Brain microvascular endothelial cell (primary cell): ENCODE results near the gene RNF186.
A peak's percentile ranks its signal among the peaks of the same experiment; 100 is the strongest.

ENCODE experiments used
- DNase-seq: peaks from one replicate; pipeline ENCODE4 v3.0.0-alpha.2; 2020
- H3K27ac ChIP-seq: fragments of 250-450 bp; sonication (Bioruptor Pico); 2 replicates; pipeline ENCODE4 v1.5.1; 2020; ENCODE audit warnings: mild to moderate bottlenecking, moderate library complexity
- H3K27me3 ChIP-seq: fragments of 250-450 bp; sonication (Bioruptor Pico); replicated peaks from 2 replicates; pipeline ENCODE4 v1.5.1; 2020; ENCODE audit warnings: mild to moderate bottlenecking
- H3K36me3 ChIP-seq: fragments of 250-450 bp; sonication (Bioruptor Pico); replicated peaks from 2 replicates; pipeline ENCODE4 v1.5.1; 2020; ENCODE audit warnings: mild to moderate bottlenecking
- H3K4me3 ChIP-seq: 2 replicates; pipeline ENCODE4 v1.5.1; 2011; ENCODE audit warnings: low read depth, mild to moderate bottlenecking, control low read depth, low read length, moderate library complexity
- in situ Hi-C: cut with HindIII; loops from 2 replicates; pipeline ENCODE4 v1.10.0; 2017; ENCODE audit warnings: low sequenced_read_pairs, low pct_ligation_motif_present
- TF ChIP-seq, protein P1 (sequence below): IDR thresholded peaks from 2 replicates; pipeline ENCODE4 v1.5.1; 2011; ENCODE audit warnings: low read depth, mild to moderate bottlenecking, moderate library complexity, low read length, control low read depth, inconsistent platforms; ENCODE audit errors: missing control alignments

The RNF186 gene

DNA sequence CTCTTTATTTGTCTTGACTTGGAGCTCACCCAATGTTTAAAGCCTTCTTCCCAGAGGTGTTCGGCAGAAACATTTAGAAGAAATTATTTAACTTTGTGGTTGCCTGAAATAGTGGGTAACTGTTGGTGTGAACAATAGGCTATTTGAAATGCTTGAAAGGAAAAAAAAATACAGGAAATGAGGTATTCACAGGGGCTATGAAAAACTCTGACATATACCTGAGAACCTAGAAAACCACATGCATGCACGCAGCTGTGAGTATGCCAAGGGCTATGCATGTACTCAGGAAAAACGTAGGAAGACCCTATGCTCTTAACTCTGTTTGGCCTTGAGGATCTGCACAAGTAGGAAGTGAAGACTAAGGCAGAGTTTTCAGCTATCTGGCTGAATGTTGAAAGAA is 16.4 kb upstream of the RNF186 start:
- in situ Hi-C loops, result no loop called here
- Histone ChIP-seq H3K4me3 (no peak overlapping the region), H3K27me3 (no peaks in the 10 kb centered on the region), H3K27ac (no peak overlapping the region), H3K36me3 (no peaks in the 10 kb centered on the region)
- TF ChIP-seq, protein P1, sequence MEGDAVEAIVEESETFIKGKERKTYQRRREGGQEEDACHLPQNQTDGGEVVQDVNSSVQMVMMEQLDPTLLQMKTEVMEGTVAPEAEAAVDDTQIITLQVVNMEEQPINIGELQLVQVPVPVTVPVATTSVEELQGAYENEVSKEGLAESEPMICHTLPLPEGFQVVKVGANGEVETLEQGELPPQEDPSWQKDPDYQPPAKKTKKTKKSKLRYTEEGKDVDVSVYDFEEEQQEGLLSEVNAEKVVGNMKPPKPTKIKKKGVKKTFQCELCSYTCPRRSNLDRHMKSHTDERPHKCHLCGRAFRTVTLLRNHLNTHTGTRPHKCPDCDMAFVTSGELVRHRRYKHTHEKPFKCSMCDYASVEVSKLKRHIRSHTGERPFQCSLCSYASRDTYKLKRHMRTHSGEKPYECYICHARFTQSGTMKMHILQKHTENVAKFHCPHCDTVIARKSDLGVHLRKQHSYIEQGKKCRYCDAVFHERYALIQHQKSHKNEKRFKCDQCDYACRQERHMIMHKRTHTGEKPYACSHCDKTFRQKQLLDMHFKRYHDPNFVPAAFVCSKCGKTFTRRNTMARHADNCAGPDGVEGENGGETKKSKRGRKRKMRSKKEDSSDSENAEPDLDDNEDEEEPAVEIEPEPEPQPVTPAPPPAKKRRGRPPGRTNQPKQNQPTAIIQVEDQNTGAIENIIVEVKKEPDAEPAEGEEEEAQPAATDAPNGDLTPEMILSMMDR, result no peak
- no peak for DNase-seq

DNA sequence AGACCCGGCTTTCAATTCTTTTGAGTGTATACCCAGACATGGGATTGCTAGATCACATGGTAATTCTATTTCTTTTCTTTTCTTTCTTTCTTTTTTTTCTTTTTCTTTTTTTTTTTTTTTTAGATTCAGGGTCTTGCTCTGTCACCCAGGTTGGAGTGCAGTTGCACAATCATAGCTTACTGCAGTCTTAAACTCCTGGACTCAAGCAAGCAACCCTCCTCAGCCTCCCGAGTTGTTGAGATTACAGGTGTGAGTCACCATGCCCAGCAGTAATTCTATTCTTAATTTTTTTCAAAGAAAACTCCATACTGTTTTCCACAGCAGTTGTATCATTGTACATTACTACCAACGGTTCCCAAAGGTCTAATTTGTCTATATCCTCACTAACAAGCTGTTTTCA is 13.5 kb upstream of the RNF186 start:
- DNase-seq, result peak; percentile 7
- TF ChIP-seq, protein P1, result no peak
- in situ Hi-C loops, result no loop called here
- Histone ChIP-seq H3K36me3 (no peaks in the 10 kb centered on the region), H3K27ac (no peak overlapping the region), H3K4me3 (no peak overlapping the region), H3K27me3 (no peaks in the 10 kb centered on the region)

DNA sequence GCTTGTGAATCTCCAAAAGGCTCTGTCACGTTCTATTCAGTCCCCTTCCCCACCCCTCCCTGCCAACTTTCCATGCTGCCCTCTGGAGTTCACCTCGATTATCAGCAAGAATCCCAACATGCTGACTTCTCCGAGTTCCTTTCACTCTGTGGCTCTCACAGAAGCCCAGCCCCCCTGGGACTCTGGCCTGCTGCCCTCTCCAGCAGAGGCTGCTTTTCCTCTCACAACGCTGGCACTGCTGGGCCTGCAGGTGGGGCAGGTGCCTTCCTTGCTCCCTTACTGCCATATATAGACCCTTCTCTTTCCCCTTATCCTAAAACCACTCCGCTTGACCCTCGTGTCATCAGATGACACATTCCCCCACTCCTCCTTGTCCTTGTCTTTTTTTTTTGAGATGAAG is 10.2 kb upstream of the RNF186 start:
- Histone ChIP-seq H3K27me3 (no peaks in the 10 kb centered on the region), H3K4me3 (no peak overlapping the region), H3K36me3 (no peaks in the 10 kb centered on the region), H3K27ac (no peak overlapping the region)
- TF ChIP-seq, protein P1, result no peak
- in situ Hi-C loops, result no loop called here
- DNase-seq, result no peak

DNA sequence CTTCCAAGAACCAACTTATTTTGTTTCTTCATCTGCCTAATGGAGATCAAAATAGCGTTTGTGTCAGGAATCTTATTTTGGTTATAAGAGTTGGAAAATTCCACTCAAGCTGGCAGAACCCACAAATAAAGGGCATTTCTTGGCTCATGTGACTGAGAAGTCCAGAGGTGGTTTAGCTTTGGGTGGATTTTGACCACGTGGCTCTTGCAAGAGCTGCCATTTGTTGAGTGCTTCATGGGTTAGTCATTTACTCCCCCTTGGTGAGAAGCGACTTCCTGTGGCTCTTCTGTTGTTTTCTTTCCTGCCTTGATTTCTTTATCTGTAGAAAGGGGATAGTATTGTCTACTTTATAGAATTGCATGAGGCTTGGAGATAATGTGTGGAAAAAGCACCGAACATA is 9.5 kb upstream of the RNF186 start:
- no peak overlapping the region for H3K4me3 ChIP-seq
- TF ChIP-seq, protein P1, result no peak
- in situ Hi-C loops, result no loop called here
- no peaks in the 10 kb centered on the region for H3K36me3 ChIP-seq
- H3K27me3 ChIP-seq, result no peaks in the 10 kb centered on the region
- no peak overlapping the region for H3K27ac ChIP-seq
- no peak for DNase-seq

DNA sequence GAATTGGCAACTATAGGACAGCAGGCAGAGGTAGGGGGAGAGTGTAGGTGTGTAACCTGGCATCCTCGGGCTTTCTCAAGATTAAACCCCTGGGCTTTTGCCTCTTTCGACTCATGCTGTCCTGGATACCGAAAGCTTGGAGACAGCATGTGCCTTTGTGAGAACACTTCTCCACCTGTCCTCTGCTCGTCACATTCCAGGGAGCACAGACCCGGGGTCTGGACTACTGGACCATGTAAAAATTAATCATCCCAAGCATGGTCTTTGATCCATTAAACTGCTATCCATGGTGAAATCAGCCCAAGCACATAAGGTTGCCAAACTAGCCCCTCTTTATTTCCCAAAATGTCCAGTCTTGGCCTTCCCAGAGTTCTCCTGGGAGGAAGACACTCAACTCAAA is 9.0 kb upstream of the RNF186 start:
- Histone ChIP-seq H3K27me3 (no peaks in the 10 kb centered on the region), H3K27ac (no peak overlapping the region), H3K36me3 (no peaks in the 10 kb centered on the region), H3K4me3 (no peak overlapping the region)
- no peak for DNase-seq
- TF ChIP-seq, protein P1, result no peak
- in situ Hi-C loops, result no loop called here

DNA sequence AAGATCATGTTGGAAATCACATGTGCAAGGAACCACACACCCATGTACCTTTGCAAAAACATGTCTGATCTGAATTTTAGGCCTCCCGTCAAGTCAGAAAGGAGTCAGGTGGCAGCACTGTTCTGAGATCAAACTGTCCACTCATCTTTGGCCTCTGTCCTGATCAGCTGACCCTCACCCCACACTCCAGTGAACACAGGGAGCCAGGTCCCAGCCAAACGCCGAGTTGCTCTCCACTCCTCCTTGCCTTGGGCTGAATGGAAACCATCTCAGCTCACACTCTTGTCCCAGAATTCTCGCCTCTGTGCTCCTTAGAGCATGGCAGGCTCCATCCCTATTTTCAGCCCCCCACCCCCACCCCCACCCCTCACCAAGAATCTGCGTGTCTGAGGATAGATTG is 4.6 kb upstream of the RNF186 start:
- DNase-seq, result no peak
- Histone ChIP-seq H3K27me3 (no peaks in the 10 kb centered on the region), H3K27ac (no peak overlapping the region), H3K36me3 (no peaks in the 10 kb centered on the region), H3K4me3 (no peak overlapping the region)
- in situ Hi-C loops, result no loop called here
- TF ChIP-seq, protein P1, result no peak
